ENCODE data around the gene MEGF8.

MEGF8 gene

GRCh38 chr19:42368765-42369164 lies 43.3 kb downstream of the MEGF8 start:
- TF ChIP-seq CTCF (IDR thresholded peaks at IDR 0.05; ENCODE audit: control insufficient read depth, insufficient read depth, low read depth, low read length, missing control alignments), result no peak
- DNase-seq (ENCODE audit: low read depth), result no peak

GRCh38 chr19:42369433-42370067 lies 44.1 kb downstream of the MEGF8 start:
- DNase-seq (ENCODE audit: low read depth), result no peak
- no peak for TF ChIP-seq CTCF (IDR thresholded peaks at IDR 0.05; ENCODE audit: control insufficient read depth, insufficient read depth, low read depth, low read length, missing control alignments)
- H3K4me3 ChIP-seq (ENCODE audit: control insufficient read depth, low read depth, low read length), result no peak overlapping the region

More at GRCh38 chr19:42368765-42369164, 43.3 kb downstream of the MEGF8 start:
- H3K4me3 ChIP-seq (ENCODE audit: control insufficient read depth, low read depth, low read length), result no peak overlapping the region

GRCh38 chr19:42370068-42370520 lies 44.7 kb downstream of the MEGF8 start:
- TF ChIP-seq CTCF (IDR thresholded peaks at IDR 0.05; ENCODE audit: control insufficient read depth, insufficient read depth, low read depth, low read length, missing control alignments), result no peak
- H3K4me3 ChIP-seq (ENCODE audit: control insufficient read depth, low read depth, low read length), result no peak overlapping the region
- no peak for DNase-seq (ENCODE audit: low read depth)

GRCh38 chr19:42370626-42371175 lies 45.3 kb downstream of the MEGF8 start:
- H3K4me3 ChIP-seq (ENCODE audit: control insufficient read depth, low read depth, low read length), result no peak overlapping the region
- no peak for TF ChIP-seq CTCF (IDR thresholded peaks at IDR 0.05; ENCODE audit: control insufficient read depth, insufficient read depth, low read depth, low read length, missing control alignments)
- no peak for DNase-seq (ENCODE audit: low read depth)

GRCh38 chr19:42374826-42375376 lies 49.5 kb downstream of the MEGF8 start:
- no peak overlapping the region for H3K4me3 ChIP-seq (ENCODE audit: control insufficient read depth, low read depth, low read length)
- no peak for DNase-seq (ENCODE audit: low read depth)
- no peak for TF ChIP-seq CTCF (IDR thresholded peaks at IDR 0.05; ENCODE audit: control insufficient read depth, insufficient read depth, low read depth, low read length, missing control alignments)

GRCh38 chr19:42375415-42376176 lies 50.2 kb downstream of the MEGF8 start:
- no peak for TF ChIP-seq CTCF (IDR thresholded peaks at IDR 0.05; ENCODE audit: control insufficient read depth, insufficient read depth, low read depth, low read length, missing control alignments)

More at GRCh38 chr19:42375415-42376176, 50.2 kb downstream of the MEGF8 start:
- H3K4me3 ChIP-seq (ENCODE audit: control insufficient read depth, low read depth, low read length), result no peak overlapping the region
- no peak for DNase-seq (ENCODE audit: low read depth)
